Neural progenitor cell (in vitro differentiated cells): ENCODE data around the gene WWC1. TPM values are rescaled to one million over a fixed set of nuclear protein-coding genes. Genes with fewer than 3 reads are reported as not detected.
A peak's percentile ranks its signal among the peaks of the same experiment; 100 is the strongest.

ENCODE experiments used
- DNase-seq: peaks from one replicate; pipeline ENCODE4 v3.0.0-alpha.2; 2016; ENCODE audit warnings: low spot score
- H2AFZ ChIP-seq: fragments of 200-600 bp; sonication (generic); replicated peaks from 2 replicates; pipeline ENCODE4 v1.6.1; 2016; ENCODE audit warnings: antibody characterized with exemption
- H3F3A ChIP-seq: fragments of 200-600 bp; sonication (generic); 2 replicates; pipeline ENCODE4 v1.6.1; 2016; ENCODE audit warnings: antibody characterized with exemption, low read depth
- H3K27ac ChIP-seq: fragments of 200-600 bp; sonication (generic); 2 replicates; pipeline ENCODE4 v1.5.1; 2016; ENCODE audit warnings: mild to moderate bottlenecking
- H3K27me3 ChIP-seq: fragments of 200-600 bp; sonication (generic); 2 replicates; pipeline ENCODE4 v1.6.1; 2016; ENCODE audit warnings: mild to moderate bottlenecking, moderate library complexity
- H3K36me3 ChIP-seq: fragments of 200-600 bp; sonication (generic); 2 replicates; pipeline ENCODE4 v1.5.1; 2016
- H3K4me1 ChIP-seq: fragments of 200-600 bp; sonication (generic); 2 replicates; pipeline ENCODE4 v1.6.1; 2016; ENCODE audit warnings: mixed run types
- H3K4me2 ChIP-seq: fragments of 200-600 bp; sonication (generic); 2 replicates; pipeline ENCODE4 v1.6.1; 2016
- H3K4me3 ChIP-seq: fragments of 200-600 bp; sonication (generic); 2 replicates; pipeline ENCODE4 v1.5.1; 2016
- H3K79me2 ChIP-seq: fragments of 200-600 bp; sonication (generic); 2 replicates; pipeline ENCODE4 v1.6.1; 2016; ENCODE audit warnings: low read depth
- H3K9ac ChIP-seq: fragments of 200-600 bp; sonication (generic); 2 replicates; pipeline ENCODE4 v1.6.1; 2016
- H3K9me3 ChIP-seq: fragments of 200-600 bp; sonication (generic); 2 replicates; pipeline ENCODE4 v1.5.1; 2016; ENCODE audit warnings: low read depth
- H4K20me1 ChIP-seq: fragments of 200-600 bp; sonication (generic); 2 replicates; pipeline ENCODE4 v1.6.1; 2016; ENCODE audit warnings: low read depth
- H3K27ac Mint-ChIP-seq: 3 replicates; pipeline ENCODE4 v1.8.0; 2021; ENCODE audit warnings: mixed read lengths
- H3K27me3 Mint-ChIP-seq: 2 replicates; pipeline ENCODE4 v1.8.0; 2022; ENCODE audit warnings: low read depth, mild to moderate bottlenecking, inconsistent platforms, moderate library complexity, mixed read lengths; ENCODE audit not compliant: insufficient read depth
- H3K36me3 Mint-ChIP-seq: 3 replicates; pipeline ENCODE4 v1.8.0; 2021; ENCODE audit warnings: mixed read lengths
- H3K4me1 Mint-ChIP-seq: 3 replicates; pipeline ENCODE4 v1.8.0; 2021; ENCODE audit warnings: mixed read lengths
- H3K4me3 Mint-ChIP-seq: 3 replicates; pipeline ENCODE4 v1.8.0; 2021; ENCODE audit warnings: mild to moderate bottlenecking, moderate library complexity, mixed read lengths
- H3K9me3 Mint-ChIP-seq: 3 replicates; pipeline ENCODE4 v1.8.0; 2020; ENCODE audit warnings: mixed read lengths
- CTCF ChIP-seq: fragments of 200-600 bp; sonication (generic); IDR thresholded peaks from 2 replicates; pipeline ENCODE4 v1.5.1; 2017; ENCODE audit warnings: antibody characterized with exemption, mild to moderate bottlenecking
- EZH2 ChIP-seq: fragments of 200-600 bp; sonication (generic); IDR thresholded peaks from 2 replicates; pipeline ENCODE4 v1.6.1; 2017; ENCODE audit warnings: antibody characterized with exemption, mild to moderate bottlenecking, moderate library complexity
- EZH2phosphoT487 ChIP-seq: fragments of 200-600 bp; sonication (generic); IDR thresholded peaks from 2 replicates; pipeline ENCODE4 v1.6.1; 2017; ENCODE audit warnings: antibody characterized with exemption
- total RNA-seq: library from RNA; depleted of rRNA; stranded (reverse); fragments of >200 nt; gene quantifications from 2 replicates; pipeline ENCODE4 v1.2.3, GENCODE V29; 2015; ENCODE audit warnings: low replicate concordance

Gene WWC1
- total RNA-seq, 1 donor from 2014 or later: 6.7 TPM

GRCh38 chr5:168327994-168328393, 36.5 kb downstream of the WWC1 start:
- Mint-ChIP-seq H3K36me3 (no peaks in the 10 kb centered on the region), H3K4me3 (no peak overlapping the region), H3K9me3 (peaks cover 1% of the 10 kb centered on the region), H3K4me1 (peaks cover 23% of the 10 kb centered on the region), H3K27me3 (peaks cover 5% of the 10 kb centered on the region), H3K27ac (no peak overlapping the region)
- Histone ChIP-seq H3K27me3 (no peaks in the 10 kb centered on the region), H3K9ac (no peak overlapping the region), H4K20me1 (no peaks in the 10 kb centered on the region), H3K4me1 (peaks cover 8% of the 10 kb centered on the region), H2AFZ (no peak overlapping the region), H3K4me2 (no peak overlapping the region), H3K27ac (no peak overlapping the region), H3K9me3 (no peaks in the 10 kb centered on the region), H3K36me3 (no peaks in the 10 kb centered on the region), H3F3A (no peaks in the 10 kb centered on the region), H3K79me2 (no peaks in the 10 kb centered on the region), H3K4me3 (no peak overlapping the region)
- no peak for TF ChIP-seq EZH2phosphoT487
- no peak for TF ChIP-seq CTCF
- no peak for TF ChIP-seq EZH2
- no peak for DNase-seq

- H3K9me3 ChIP-seq: no peaks in the 10 kb centered on the region
- no peak overlapping the region for H3K4me3 ChIP-seq
- no peaks in the 10 kb centered on the region for H3K36me3 ChIP-seq
- TF ChIP-seq CTCF (no peak), EZH2phosphoT487 (no peak), EZH2 (no peak)
- H3K4me2 ChIP-seq: peak overlapping the region; percentile 54
- DNase-seq: peak; percentile 47
- H3F3A ChIP-seq: no peaks in the 10 kb centered on the region
- H4K20me1 ChIP-seq: no peaks in the 10 kb centered on the region
- peaks cover 31% of the 10 kb centered on the region for H3K4me1 Mint-ChIP-seq
- no peak overlapping the region for H3K9ac ChIP-seq
- H3K27me3 Mint-ChIP-seq: peaks cover 7% of the 10 kb centered on the region
- no peaks in the 10 kb centered on the region for H3K36me3 Mint-ChIP-seq
- peak overlapping the region; percentile 75 for H3K27ac Mint-ChIP-seq
- H2AFZ ChIP-seq: peak overlapping the region; percentile 66
- peaks cover 8% of the 10 kb centered on the region for H3K4me1 ChIP-seq
- H3K27ac ChIP-seq: no peak overlapping the region
- peaks cover 1% of the 10 kb centered on the region for H3K9me3 Mint-ChIP-seq
- H3K79me2 ChIP-seq: no peaks in the 10 kb centered on the region
- no peaks in the 10 kb centered on the region for H3K27me3 ChIP-seq
- H3K4me3 Mint-ChIP-seq: peak overlapping the region; percentile 7
Observed at GRCh38 chr5:168328814-168329213, 37.4 kb downstream of the WWC1 start.

GRCh38 chr5:168329302-168329701, 37.9 kb downstream of the WWC1 start:
- Mint-ChIP-seq H3K27ac (no peak overlapping the region), H3K27me3 (peaks cover 7% of the 10 kb centered on the region), H3K4me1 (peaks cover 36% of the 10 kb centered on the region), H3K9me3 (peaks cover 1% of the 10 kb centered on the region), H3K36me3 (no peaks in the 10 kb centered on the region), H3K4me3 (no peak overlapping the region)
- Histone ChIP-seq H3K9me3 (no peaks in the 10 kb centered on the region), H2AFZ (peak overlapping the region; percentile 66), H3K27me3 (no peaks in the 10 kb centered on the region), H3F3A (peaks cover 4% of the 10 kb centered on the region), H3K4me2 (peak overlapping the region; percentile 54), H3K4me3 (no peak overlapping the region), H3K79me2 (no peaks in the 10 kb centered on the region), H3K4me1 (peaks cover 12% of the 10 kb centered on the region), H3K36me3 (no peaks in the 10 kb centered on the region), H3K9ac (no peak overlapping the region), H3K27ac (no peak overlapping the region), H4K20me1 (no peaks in the 10 kb centered on the region)
- DNase-seq: no peak
- TF ChIP-seq EZH2: no peak
- no peak for TF ChIP-seq CTCF
- TF ChIP-seq EZH2phosphoT487: no peak
